Globus pallidus (tissue), 1 donor: ENCODE results near the gene CDH2.

Source experiments
- DNase-seq: peaks from one replicate; pipeline ENCODE4 v3.0.0-alpha.2; 2015; ENCODE audit warnings: low spot score

Gene CDH2

DNA sequence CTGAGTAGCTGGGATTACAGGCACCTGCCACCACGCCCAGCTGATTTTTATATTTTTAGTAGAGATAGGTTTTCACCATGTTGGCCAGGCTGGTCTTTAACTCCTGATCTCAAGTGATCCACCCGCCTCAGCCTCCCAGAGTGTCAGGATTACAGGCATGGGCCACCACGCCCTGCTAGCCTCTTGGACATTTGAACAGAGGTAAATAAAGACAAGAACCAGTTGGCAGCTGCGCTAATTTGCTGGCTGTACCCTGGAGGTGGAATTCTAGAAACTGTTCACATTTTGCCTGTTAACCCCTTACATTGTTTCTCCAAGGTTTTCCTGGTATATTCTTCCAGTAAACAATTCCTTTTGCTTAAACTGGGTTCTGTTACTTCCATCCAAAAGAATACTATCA is 132.9 kb downstream of the CDH2 start:
- no peak for DNase-seq

DNA sequence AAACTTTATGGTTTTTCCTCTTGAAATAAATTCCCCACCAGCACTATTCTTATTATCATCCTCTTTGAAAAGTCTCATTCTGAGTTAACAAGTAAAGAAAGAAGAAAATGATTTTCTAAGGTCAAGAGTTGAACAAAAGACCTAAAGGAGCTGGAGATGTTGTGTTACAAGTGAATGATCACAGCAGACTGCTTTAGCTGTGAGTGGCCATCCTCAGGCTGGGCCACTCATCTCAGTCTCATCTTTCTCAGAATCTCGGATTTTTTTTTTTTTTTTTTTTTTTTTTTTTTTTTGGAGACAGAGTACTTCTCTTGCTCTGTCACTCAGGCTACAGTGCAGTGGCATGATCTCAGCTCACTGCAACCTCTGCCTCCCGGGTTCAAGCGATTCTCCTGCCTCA is 133.3 kb downstream of the CDH2 start:
- no peak for DNase-seq

DNA sequence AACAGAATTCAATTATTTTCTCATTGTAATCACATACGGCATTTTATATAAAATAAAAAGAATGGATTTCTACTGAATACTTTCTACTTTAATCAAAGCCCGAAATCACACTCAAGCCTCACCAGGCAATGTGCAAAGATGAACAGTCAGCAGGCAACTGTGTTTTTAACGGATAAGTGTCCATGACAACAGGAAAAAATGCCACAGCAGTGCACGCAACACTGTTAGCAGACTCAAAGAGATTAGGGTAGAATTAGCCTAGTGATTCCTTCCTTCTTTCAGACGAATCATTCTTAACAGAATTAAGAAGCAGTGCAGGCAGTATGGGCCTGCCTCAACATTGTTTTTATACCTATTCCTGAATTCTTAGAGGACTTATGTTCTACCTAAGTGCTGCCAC is 135.6 kb downstream of the CDH2 start:
- DNase-seq: no peak

- no peak for DNase-seq
Measured at GRCh38 chr18:28040716-28041115, 136.2 kb downstream of the CDH2 start.

- no peak for DNase-seq
Measured at GRCh38 chr18:28040211-28040610, 136.7 kb downstream of the CDH2 start.

DNA sequence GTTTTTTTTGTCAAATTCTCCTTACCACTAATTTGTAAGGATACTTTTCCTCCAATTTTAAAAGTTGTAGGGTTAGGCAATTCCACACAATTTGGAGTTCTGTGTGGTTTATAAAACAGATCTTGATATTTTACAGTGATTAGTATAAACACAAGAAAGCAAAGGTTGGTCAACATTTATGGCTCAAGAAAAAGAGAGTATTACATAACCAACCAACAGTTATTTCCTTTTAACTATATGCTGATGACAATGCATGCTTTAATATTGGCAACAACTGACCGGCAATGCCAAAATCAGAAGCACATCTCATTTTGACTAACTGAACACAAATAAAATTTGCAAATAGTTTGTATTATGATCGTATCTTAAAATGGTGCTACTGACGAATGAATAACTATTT is 137.2 kb downstream of the CDH2 start:
- no peak for DNase-seq

DNA sequence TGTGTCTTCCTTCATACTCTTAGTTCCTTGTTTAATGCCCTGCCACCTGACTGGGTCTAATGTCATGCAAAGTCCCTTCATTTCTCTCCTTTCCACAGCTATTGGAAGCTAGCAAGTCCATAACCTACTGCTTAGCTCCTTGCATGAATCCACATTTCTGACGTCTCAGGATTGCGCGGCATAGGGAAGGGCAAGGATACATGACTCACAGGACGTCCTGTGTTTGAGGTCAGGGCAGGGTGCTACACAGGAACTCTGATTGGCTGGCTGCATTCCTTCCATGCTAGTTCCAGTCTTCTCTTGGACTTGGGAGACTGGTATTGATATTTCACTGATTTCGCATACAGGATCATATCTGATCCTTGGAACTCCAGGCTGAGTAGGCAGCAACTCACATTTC is 137.9 kb downstream of the CDH2 start:
- DNase-seq: no peak

DNA sequence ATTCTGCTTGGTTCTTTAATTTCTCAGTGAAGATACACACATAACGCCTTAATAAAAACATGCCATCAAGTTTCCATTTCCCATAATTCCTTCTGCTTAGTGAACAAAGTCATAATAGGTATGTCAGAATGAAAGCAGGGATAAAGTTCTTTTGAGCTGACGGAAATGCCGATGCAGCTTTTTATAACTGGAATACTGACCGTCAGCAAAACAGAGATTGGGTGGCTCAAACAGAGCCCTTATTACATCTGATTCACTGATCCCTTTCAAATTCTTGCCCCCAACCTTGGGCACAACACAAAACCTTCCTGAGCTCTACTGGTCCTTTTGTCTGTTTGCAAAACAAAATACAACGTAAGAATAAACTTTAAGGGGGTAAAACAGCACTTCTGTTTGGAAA is 140.4 kb downstream of the CDH2 start:
- peak; percentile 27 for DNase-seq

DNA sequence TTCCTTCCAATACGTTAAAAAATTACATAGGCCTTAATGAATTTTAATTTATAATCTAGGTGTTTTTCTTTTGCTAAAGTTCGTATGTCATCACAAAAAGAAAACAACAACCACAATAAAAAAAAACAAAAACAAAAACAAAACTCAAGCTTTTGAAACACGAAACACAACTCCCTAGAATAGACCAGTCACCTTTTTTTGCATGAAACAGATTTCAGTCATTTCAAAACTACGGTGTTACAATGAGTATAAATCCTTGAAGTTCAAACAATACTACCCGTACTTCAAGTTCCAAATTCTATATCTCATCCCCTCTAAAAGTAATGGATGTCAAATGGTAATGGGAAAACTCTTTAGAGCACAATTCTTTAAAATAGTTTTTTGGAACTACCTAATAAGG is 142.4 kb downstream of the CDH2 start:
- DNase-seq: no peak

GRCh38 chr18:28032177-28032576 is 144.8 kb downstream of the CDH2 start:
- DNase-seq: no peak

GRCh38 chr18:28030458-28030857 is 146.5 kb downstream of the CDH2 start:
- DNase-seq: no peak

DNA sequence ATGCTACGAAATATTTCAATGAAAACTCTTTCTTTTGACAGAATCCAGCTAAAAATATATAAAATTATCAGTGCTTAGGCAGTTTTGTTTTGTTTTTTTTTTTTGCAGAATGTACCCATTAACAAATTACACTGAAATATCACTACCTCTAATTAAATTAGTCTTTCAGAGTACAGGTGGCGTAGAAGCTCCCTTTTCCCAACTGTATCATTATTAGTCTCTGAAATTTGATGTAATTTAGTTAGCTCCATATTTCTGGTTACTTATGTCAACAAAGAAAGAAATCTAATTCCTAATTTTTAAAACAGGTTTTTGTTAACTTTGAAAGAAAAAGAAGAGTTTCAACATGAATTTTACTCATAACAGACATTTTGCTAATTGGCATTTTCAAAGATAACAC is 149.2 kb downstream of the CDH2 start:
- DNase-seq: no peak

GRCh38 chr18:28019425-28020108 is 157.4 kb downstream of the CDH2 start:
- DNase-seq: no peak

GRCh38 chr18:28018351-28018750 is 158.6 kb downstream of the CDH2 start:
- DNase-seq: no peak

DNA sequence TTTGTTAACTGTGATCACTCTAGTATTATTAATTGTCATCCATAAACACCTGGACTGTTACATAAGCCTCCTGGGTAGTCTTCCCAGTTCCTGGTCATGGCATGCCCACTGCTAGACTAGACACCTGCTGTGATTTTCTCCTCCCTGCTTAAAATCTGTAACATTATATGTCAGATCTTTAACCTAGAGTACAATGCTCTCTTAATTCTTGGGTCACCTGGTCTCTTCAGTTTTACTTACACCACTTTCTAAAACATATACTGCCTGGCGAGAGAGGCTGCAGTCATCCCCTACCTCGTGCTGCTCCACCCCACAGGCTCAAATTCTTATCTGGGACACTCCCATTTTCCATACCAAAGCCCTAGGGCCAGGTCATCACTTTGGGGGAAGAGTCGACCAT is 161.3 kb downstream of the CDH2 start:
- DNase-seq: no peak

- DNase-seq: peak; percentile 40
Measured at GRCh38 chr18:28013066-28013465, 163.9 kb downstream of the CDH2 start.

DNA sequence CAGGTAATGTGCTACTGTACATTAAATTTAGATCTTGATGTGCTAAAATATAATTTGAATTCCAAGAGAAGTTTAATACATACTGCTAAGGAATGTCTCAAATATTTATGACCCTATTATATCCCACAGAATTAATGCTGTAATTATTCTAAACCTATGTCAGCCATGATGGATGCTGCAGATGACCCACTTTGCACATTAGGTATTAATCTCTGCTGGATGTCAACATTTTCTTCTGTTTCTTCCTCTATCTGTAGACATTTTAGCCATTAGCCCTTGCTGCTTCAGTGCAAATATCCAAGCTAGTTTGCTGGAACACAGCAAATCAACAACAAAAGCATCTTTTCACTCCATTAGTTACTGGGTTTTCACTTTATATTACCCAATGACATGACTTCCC is 164.6 kb downstream of the CDH2 start:
- no peak for DNase-seq

- DNase-seq: no peak
Measured at GRCh38 chr18:28009589-28009988, 167.3 kb downstream of the CDH2 start.

- no peak for DNase-seq
Measured at GRCh38 chr18:28007841-28008240, 169.1 kb downstream of the CDH2 start.

DNA sequence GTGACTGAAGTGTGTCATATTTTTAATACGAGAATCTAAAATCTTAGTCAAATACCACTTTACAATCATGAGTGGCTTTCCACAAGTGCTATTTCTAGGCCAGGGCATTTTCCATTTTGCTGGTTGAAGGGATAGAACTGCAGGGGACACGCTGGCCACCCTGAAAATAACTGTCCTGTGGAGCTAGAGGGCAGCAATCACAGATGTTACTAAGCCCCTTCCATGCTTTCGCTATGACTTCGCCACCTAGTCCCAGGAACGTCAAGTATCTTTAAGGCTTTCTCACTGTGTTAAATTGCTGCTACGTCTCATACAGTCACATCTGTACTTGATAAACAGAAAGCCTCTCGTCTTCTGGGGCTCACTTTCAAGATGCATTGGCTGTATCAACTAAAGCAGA is 171.8 kb downstream of the CDH2 start:
- DNase-seq: peak; percentile 66

DNA sequence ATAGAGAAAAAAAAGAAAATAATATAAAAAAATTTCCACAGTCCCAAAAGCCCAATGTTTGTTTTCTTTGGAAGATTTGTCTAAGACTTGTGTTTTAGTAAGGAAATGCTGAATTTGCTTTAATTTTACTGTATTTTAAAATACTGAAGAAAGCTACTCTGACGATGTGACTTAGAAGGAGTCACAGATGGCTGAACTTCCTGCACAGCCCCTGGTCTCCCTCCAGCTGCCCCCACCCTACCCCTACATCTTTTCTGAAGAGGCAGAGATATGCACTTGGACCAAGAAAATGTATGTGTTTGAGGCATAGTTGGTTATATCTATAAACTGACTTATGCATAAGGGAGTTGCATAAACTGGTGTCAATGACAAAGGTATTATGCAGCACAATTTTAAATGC is 172.3 kb downstream of the CDH2 start:
- no peak for DNase-seq

GRCh38 chr18:28003451-28003850 is 173.5 kb downstream of the CDH2 start:
- DNase-seq: peak; percentile 43

- peak; percentile 66 for DNase-seq
Measured at GRCh38 chr18:28002841-28003240, 174.1 kb downstream of the CDH2 start.

DNA sequence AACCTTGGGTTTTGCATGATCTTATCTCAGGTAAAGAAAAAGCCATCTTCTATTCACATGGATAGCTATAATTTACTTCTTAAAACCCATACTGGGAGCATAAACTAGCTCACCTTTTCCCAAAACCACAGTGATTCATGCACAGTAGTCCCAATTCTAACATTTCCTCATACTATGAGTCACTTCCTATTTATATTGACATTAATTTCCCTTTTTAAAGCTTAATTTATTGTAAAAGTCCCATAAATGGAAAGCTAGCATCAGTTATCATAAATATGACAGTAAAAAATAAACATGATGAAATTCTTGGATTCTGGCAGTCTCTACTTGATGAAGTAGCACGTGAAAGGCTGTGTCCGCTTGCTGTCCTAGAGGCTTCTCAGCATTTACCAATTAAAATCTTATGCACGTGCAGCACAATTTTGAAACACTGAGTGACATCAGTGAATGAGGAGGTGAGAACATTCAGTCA is 180.1 kb downstream of the CDH2 start:
- no peak for DNase-seq
